Endothelial cell of umbilical vein (primary cell): Measurements from ENCODE around the gene ATP8B2. TPM values are rescaled to one million over a fixed set of nuclear protein-coding genes. Genes with fewer than 3 reads are reported as not detected.

Experiments
- BruUV-seq: library from RNA; stranded (reverse); fragments of 400-500 nt; replicated peaks from 2 replicates; lab custom pipeline; 2021; lab: Mats Ljungman, UMichigan
- CTCF ChIA-PET: fragments of 300-600, 350-600 bp; sonication (Branson Sonifier 250); formaldehyde crosslinking; loops from one replicate; lab custom pipeline; 2021; ENCODE audit warnings: antibody characterized with exemption, inconsistent platforms; lab: Charles Lee
- POLR2A ChIA-PET: fragments of 300-600, 350-600 bp; sonication (Branson Sonifier 250); formaldehyde crosslinking; loops from one replicate; lab custom pipeline; 2021; ENCODE audit warnings: antibody characterized with exemption, inconsistent platforms; lab: Charles Lee
- DNase-seq: peaks from one replicate; pipeline ENCODE4 v3.0.0-alpha.2; 2011; ENCODE audit warnings: low read depth, low spot score
- FAIRE-seq: peaks from 2 replicates; lab custom pipeline; 2011; peaks lifted over from hg19 to GRCh38; lab: Jason Lieb, UNC
- H2AFZ ChIP-seq: 2 replicates; pipeline ENCODE4 v1.6.0; 2012; ENCODE audit warnings: low read depth, low read length, control low read depth, inconsistent platforms
- H3K27ac ChIP-seq: 2 replicates; pipeline ENCODE4 v1.5.1; 2011; ENCODE audit warnings: low read depth, mild to moderate bottlenecking, control low read depth, low read length, moderate library complexity; ENCODE audit not compliant: insufficient read depth
- H3K27me3 ChIP-seq, 2 experiments: 2 replicates each; pipeline versions ENCODE4 v1.6.0 to v1.6.1; 2011; ENCODE audit warnings: low read length in 2 of 2, mixed read lengths in 1 of 2; ENCODE audit not compliant: control insufficient read depth in 2 of 2, insufficient read depth in 2 of 2
- H3K36me3 ChIP-seq, 2 experiments: 2 replicates in 1 of 2; 3 replicates in 1 of 2; pipeline ENCODE4 v1.5.1; 2011; ENCODE audit warnings: low read length in 2 of 2, mild to moderate bottlenecking in 1 of 2, moderate library complexity in 1 of 2; ENCODE audit not compliant: control insufficient read depth in 2 of 2, insufficient read depth in 2 of 2; ENCODE audit errors: extremely low read depth in 1 of 2
- H3K4me1 ChIP-seq: 3 replicates; pipeline ENCODE4 v1.5.1; 2011; ENCODE audit warnings: mild to moderate bottlenecking, low read length; ENCODE audit not compliant: control insufficient read depth, insufficient read depth; ENCODE audit errors: extremely low read depth
- H3K4me2 ChIP-seq: 2 replicates; pipeline ENCODE4 v1.6.1; 2011; ENCODE audit warnings: low read length, control low read depth, mixed read lengths; ENCODE audit not compliant: insufficient read depth
- H3K4me3 ChIP-seq, 3 experiments: fragments of 200-600 bp in 1 of 3; sonication (generic), shearing (Covaris generic) in 1 of 3; replicated peaks in 1 of 3; 2 replicates each; pipeline ENCODE4 v1.5.1; 2011 to 2016; ENCODE audit warnings: control low read depth in 3 of 3, low read length in 3 of 3, mild to moderate bottlenecking in 2 of 3, inconsistent platforms in 1 of 3, low read depth in 1 of 3, moderate library complexity in 1 of 3; ENCODE audit not compliant: insufficient read depth in 1 of 3
- H3K79me2 ChIP-seq: 2 replicates; pipeline ENCODE4 v1.6.0; 2012; ENCODE audit warnings: low read length, inconsistent platforms; ENCODE audit not compliant: control insufficient read depth, insufficient read depth
- H3K9ac ChIP-seq: replicated peaks from 2 replicates; pipeline ENCODE3; 2011; ENCODE audit warnings: low read length, control low read depth; ENCODE audit not compliant: insufficient read depth; ENCODE audit errors: extremely low read depth
- H3K9me1 ChIP-seq: replicated peaks from 3 replicates; pipeline ENCODE4 v1.6.0; 2011; ENCODE audit warnings: mild to moderate bottlenecking, low read length; ENCODE audit not compliant: control insufficient read depth, insufficient read depth; ENCODE audit errors: extremely low read depth
- H3K9me3 ChIP-seq: replicated peaks from 2 replicates; pipeline ENCODE4 v1.5.1; 2012; ENCODE audit warnings: low read length, inconsistent platforms; ENCODE audit not compliant: control insufficient read depth, insufficient read depth
- H4K20me1 ChIP-seq: replicated peaks from 2 replicates; pipeline ENCODE3; 2011; ENCODE audit warnings: mild to moderate bottlenecking, low read length; ENCODE audit not compliant: control insufficient read depth, insufficient read depth; ENCODE audit errors: extremely low read depth
- EZH2 ChIP-seq: IDR thresholded peaks from 2 replicates; pipeline ENCODE4 v1.6.1; 2012; ENCODE audit warnings: borderline replicate concordance, low read depth, mild to moderate bottlenecking, moderate library complexity, low read length, inconsistent platforms; ENCODE audit not compliant: severe bottlenecking
- FOS ChIP-seq: IDR thresholded peaks from 2 replicates; pipeline ENCODE4 v1.6.1; 2011; ENCODE audit warnings: mild to moderate bottlenecking, low read length, moderate library complexity, borderline replicate concordance; ENCODE audit not compliant: insufficient read depth
- GATA2 ChIP-seq: IDR thresholded peaks from 2 replicates; pipeline ENCODE4 v1.7.0; 2011; ENCODE audit warnings: low read depth, mild to moderate bottlenecking, moderate library complexity, mixed read lengths, low read length; ENCODE audit not compliant: insufficient read length, insufficient read depth
- JUN ChIP-seq: IDR thresholded peaks from 2 replicates; pipeline ENCODE4 v1.6.1; 2011; ENCODE audit warnings: borderline replicate concordance, low read depth; ENCODE audit not compliant: insufficient read length, insufficient read depth
- MYC ChIP-seq: IDR thresholded peaks from one replicate; pipeline ENCODE4 v1.6.1; 2011; ENCODE audit warnings: mild to moderate bottlenecking, low read depth, low read length
- POLR2A ChIP-seq: IDR thresholded peaks from 2 replicates; pipeline ENCODE4 v1.6.1; 2012; ENCODE audit warnings: low read depth, mild to moderate bottlenecking, control low read depth, low read length
- POLR2AphosphoS5 ChIP-seq: IDR thresholded peaks from 2 replicates; pipeline ENCODE4 v1.6.1; 2012; ENCODE audit warnings: low read depth, mild to moderate bottlenecking, control low read depth, low read length, moderate library complexity; ENCODE audit not compliant: insufficient read depth
- dilution Hi-C: fragments of 300-500 bp; cut with MboI; formaldehyde crosslinking; loops from one replicate; pipeline ENCODE4 v1.15.0; 2019; ENCODE audit warnings: low sequenced_read_pairs; ENCODE audit not compliant: extremely low pct_ligation_motif_present
- intact Hi-C: fragments of 100-400 bp; cut with micrococcal nuclease; formaldehyde crosslinking; loops from one replicate; pipeline ENCODE4 v1.10.0; 2022
- polyA plus RNA-seq, 4 experiments: library from polyadenylated mRNA; depleted of rRNA in 3 of 4; stranded (reverse) in 3 of 4; unstranded in 1 of 4; fragments of >200 nt; gene quantifications; 2 replicates each; pipeline versions ENCODE4 v1.2.1 to v1.2.3, GENCODE V29; 2011 to 2012; ENCODE audit warnings: missing spikeins in 1 of 4
- total RNA-seq: library from RNA; stranded (reverse); gene quantifications from 2 replicates; pipeline ENCODE4 v1.2.3, GENCODE V29; 2021
- TF ChIP-seq, protein P1 (sequence below): IDR thresholded peaks from 2 replicates; pipeline ENCODE4 v1.6.1; 2011; ENCODE audit not compliant: insufficient read depth, insufficient read length
- TF ChIP-seq, protein P2 (sequence below), 2 donors: IDR thresholded peaks; 1 replicate in 1 of 2; 2 replicates in 1 of 2; pipeline ENCODE4 v1.5.1; 2011; ENCODE audit warnings: low read length in 2 of 2, mild to moderate bottlenecking in 2 of 2, moderate library complexity in 2 of 2, control low read depth in 1 of 2, inconsistent platforms in 1 of 2, low read depth in 1 of 2; ENCODE audit not compliant: insufficient read depth in 1 of 2; ENCODE audit errors: extremely low read depth in 1 of 2

Gene ATP8B2
- total and polyA plus RNA-seq, 2 donors (not counting 3 experiments of a cell fraction or from before 2014, with no cell fraction given), result 64.7 to 72.8 TPM

DNA sequence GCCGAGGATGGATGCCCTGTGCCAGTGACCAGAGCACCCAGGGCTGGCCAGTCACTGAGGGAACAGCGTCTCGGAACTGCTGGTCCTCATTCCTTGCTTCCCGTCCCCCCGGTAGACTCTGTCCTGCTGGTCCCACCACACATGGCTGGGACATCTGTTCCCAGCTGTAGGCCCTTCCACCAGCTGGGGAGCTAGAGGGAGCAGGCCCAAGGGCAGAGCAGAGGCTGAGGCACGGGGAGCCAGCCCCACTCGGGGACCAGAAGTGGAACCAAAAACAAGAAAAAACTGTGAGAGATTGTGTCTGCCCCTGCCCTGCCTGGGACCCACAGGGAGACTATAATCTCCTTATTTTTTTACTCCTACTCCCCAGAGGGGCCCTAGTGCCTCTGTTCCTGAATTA, 23.8 kb downstream of the ATP8B2 start:
- Histone ChIP-seq H3K9me3 (no peaks in the 10 kb centered on the region), H3K4me1 (peaks cover 20% of the 10 kb centered on the region), H4K20me1 (no peaks in the 10 kb centered on the region), H2AFZ (no peak overlapping the region), H3K36me3 (peaks cover 12 to 37% of the 10 kb centered on the region in 2 experiments), H3K4me2 (no peak overlapping the region), H3K27ac (no peak overlapping the region), H3K4me3 (no peak overlapping the region), H3K79me2 (no peaks in the 10 kb centered on the region), H3K27me3 (no peaks in the 10 kb centered on the region), H3K9me1 (no peaks in the 10 kb centered on the region), H3K9ac (no peak overlapping the region)
- CTCF ChIA-PET, result interaction anchor here (1.0 to 6.4 kb wide), 2 partner anchors 13 to 197 kb away, joined by 3 to 67 read pairs; no protein-coding TSS in a partner anchor
- TF ChIP-seq POLR2AphosphoS5 (no peak), GATA2 (no peak), POLR2A (no peak), FOS (no peak), JUN (no peak), MYC (no peak), EZH2 (no peak)
- TF ChIP-seq, protein P1, sequence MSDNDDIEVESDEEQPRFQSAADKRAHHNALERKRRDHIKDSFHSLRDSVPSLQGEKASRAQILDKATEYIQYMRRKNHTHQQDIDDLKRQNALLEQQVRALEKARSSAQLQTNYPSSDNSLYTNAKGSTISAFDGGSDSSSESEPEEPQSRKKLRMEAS, result no peak
- TF ChIP-seq, protein P2, sequence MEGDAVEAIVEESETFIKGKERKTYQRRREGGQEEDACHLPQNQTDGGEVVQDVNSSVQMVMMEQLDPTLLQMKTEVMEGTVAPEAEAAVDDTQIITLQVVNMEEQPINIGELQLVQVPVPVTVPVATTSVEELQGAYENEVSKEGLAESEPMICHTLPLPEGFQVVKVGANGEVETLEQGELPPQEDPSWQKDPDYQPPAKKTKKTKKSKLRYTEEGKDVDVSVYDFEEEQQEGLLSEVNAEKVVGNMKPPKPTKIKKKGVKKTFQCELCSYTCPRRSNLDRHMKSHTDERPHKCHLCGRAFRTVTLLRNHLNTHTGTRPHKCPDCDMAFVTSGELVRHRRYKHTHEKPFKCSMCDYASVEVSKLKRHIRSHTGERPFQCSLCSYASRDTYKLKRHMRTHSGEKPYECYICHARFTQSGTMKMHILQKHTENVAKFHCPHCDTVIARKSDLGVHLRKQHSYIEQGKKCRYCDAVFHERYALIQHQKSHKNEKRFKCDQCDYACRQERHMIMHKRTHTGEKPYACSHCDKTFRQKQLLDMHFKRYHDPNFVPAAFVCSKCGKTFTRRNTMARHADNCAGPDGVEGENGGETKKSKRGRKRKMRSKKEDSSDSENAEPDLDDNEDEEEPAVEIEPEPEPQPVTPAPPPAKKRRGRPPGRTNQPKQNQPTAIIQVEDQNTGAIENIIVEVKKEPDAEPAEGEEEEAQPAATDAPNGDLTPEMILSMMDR (IDR thresholded peaks at IDR 0.05; ENCODE audit: extremely low read depth in 1 of 2, insufficient read depth in 1 of 2, low read depth in 1 of 2, low read length in 2 of 2), result no peak
- POLR2A ChIA-PET, result no interaction called here
- FAIRE-seq (no peak), DNase-seq (no peak)
- BruUV-seq, result no TSS peak
- intact Hi-C loops, result no loop called here
- dilution Hi-C loops, result no loop called here
